ENCODE data around the gene SULF2.

- no peak for TF ChIP-seq EP300 (IDR thresholded peaks at IDR 0.05)
- TF ChIP-seq, protein P1, sequence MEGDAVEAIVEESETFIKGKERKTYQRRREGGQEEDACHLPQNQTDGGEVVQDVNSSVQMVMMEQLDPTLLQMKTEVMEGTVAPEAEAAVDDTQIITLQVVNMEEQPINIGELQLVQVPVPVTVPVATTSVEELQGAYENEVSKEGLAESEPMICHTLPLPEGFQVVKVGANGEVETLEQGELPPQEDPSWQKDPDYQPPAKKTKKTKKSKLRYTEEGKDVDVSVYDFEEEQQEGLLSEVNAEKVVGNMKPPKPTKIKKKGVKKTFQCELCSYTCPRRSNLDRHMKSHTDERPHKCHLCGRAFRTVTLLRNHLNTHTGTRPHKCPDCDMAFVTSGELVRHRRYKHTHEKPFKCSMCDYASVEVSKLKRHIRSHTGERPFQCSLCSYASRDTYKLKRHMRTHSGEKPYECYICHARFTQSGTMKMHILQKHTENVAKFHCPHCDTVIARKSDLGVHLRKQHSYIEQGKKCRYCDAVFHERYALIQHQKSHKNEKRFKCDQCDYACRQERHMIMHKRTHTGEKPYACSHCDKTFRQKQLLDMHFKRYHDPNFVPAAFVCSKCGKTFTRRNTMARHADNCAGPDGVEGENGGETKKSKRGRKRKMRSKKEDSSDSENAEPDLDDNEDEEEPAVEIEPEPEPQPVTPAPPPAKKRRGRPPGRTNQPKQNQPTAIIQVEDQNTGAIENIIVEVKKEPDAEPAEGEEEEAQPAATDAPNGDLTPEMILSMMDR (IDR thresholded peaks at IDR 0.05) = no peak
Observed at GRCh38 chr20:47740862-47741184, 44.5 kb downstream of the SULF2 start.
